Measurements from ENCODE around the gene CMPK1.

DNA sequence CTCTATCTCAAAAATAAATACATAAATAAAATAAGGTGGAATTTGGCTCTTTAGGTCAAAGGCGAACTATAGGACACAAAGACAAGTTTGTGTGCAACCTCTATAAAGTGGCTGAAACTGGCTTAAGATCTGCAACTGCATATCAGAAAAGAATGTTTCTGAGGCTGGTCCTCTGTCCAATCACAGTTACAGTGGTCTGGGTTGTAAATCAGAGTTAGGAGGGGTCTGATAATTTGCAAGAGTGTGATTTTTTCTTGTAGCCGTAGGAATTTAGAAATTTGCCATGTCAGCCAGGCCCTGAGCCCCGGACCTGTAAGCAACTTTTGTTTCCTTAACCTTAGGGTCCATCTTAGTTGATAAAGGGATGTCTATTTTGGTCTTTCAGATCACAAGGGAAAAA, 27.8 kb downstream of the CMPK1 start:
- TF ChIP-seq CTCF (IDR thresholded peaks at IDR 0.05) = no peak
- no peak for TF ChIP-seq POLR2A (IDR thresholded peaks at IDR 0.05)
